Amniotic epithelial cell (primary cell): ENCODE measurements around the gene SARNP.
"Not testable (repeated sequence)": the region's sequence is repeated elsewhere in the genome, so short reads cannot be mapped to it uniquely, and the experiment has no call there.

Experiments
- DNase-seq: peaks from one replicate; pipeline ENCODE4 v3.0.0-alpha.2; 2010; ENCODE audit warnings: low read depth

SARNP gene

DNA sequence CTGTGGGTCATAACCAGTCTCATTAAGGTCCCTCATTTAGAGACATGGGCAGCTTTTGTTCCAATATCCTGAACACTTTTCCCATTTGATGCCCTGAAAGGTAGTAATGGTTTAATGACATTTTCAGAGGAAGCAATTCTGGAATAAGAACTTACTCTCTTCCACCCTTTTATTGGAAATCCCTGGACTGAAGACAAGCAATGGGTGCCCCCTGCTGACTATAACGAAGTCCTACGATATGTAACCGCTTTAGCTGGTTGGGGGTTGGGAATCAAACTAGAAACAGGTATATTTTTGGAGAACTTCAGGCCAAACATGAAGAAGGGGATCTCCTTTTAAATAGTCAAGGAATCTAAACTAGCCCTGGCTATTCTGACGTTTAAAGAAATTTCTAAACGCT, 20.5 kb downstream of the SARNP start:
- DNase-seq: peak; percentile 67

DNA sequence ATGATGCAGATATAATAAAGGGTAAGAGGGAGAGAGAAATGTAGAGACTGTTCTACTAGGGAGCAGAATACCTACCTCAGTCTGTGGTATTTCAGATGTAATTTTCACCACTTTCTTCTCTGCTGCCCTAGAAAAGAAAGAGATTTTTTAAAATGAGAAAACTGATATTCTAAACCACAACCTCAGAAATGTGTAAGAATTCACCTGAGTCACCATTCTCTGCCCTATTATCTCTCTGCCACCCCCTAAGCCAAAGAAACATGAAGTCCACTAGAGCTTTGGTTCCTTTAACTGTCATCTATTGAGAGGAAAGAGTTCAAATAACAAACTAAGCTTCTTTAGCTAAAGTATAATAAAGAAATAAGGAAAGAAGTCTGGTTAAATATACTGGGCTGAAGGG, 21.6 kb downstream of the SARNP start:
- DNase-seq: no peak

DNA sequence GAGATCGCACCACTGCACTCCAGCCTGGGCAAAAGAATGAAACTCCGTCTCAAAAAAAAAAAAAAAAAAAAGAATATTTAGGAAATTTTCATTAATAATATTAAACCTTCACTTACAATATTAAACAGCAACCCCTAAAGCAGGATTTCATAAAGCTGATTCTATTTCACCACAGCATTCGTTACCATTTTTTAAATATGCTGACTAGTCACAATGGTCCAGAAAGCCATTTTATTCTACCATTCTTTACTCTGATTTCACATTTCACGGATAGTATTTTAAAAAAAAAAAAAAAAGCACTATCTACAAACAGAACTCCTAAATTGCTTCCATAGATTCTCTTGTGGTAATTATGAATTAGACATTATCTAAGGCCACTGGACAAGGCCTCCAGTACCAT, 27.6 kb downstream of the SARNP start:
- no peak for DNase-seq

DNA sequence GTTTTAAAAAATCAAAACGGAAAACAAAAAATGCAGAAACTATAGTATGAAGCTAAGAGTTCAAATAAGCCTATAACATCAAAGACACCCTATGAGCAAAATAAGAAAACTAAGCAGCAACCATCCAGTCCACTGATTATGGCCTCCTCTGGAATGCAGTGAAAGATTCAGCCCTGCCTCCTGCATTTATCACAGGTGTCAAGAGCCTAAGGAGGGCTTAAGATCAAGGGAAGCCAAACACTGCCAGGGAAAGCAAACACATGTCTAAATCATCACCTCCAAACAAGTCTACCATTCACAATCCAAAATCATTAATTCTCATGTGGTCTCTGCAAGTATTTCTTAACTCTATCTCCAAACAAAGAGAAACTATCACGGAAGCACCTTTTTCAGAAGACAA, 28.4 kb downstream of the SARNP start:
- DNase-seq: peak; percentile 47

DNA sequence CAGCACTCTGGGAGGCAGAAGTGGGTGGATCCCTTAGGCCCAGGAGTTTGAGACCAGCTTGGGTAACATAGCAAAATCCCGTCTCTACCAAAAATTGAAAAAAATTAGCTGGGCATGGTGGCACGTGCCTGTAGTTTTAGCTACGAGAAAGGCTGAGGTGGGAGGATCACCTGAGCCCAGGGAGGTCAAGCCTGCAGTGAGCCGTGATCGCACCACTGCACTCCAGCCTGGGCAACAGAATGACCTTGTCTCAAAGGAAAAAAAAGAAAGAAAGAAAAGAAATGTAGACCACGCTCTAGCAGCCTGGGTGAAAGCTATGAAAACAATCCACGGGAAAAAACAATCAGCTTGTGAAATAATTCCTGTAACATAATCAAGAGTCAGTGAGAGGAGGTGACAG, 29.0 kb downstream of the SARNP start:
- DNase-seq: no peak

DNA sequence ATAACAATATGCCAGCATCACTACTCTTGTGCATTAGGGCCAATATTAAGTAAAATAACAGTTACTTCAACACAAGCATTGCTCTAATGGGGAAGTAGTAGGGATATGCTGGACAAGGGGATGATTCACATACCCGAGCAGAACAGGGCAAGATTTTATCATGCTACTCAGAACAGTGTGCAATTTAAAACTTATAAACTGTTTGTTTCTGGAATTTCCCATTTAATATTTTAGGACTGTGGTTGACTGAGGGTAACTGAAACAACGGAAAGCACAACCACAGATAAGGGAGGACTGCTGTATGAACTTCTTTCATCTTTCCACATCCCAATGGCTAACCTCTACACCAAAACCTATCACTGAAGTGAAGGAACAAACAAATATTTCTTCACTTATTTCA, 36.8 kb downstream of the SARNP start:
- DNase-seq: peak; percentile 87

DNA sequence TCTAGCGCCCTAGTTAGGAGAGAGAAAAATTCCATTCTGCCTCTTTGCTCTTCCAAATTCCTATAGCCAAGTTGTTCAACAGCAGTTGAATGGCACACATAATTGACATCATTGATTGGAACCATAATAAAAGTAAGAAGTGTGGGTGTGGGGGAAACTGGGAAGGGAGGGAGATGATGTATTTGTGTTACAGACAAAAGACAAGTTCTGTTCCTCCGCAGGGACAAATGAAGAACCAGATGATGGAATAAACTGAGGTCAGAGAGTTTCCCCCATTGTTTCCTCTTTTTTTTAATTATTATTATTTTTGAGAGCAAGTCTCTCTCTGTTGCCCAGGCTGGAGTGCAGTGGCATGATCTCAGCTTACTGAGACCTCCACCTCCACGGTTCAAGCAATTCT, 39.7 kb downstream of the SARNP start:
- no peak for DNase-seq

DNA sequence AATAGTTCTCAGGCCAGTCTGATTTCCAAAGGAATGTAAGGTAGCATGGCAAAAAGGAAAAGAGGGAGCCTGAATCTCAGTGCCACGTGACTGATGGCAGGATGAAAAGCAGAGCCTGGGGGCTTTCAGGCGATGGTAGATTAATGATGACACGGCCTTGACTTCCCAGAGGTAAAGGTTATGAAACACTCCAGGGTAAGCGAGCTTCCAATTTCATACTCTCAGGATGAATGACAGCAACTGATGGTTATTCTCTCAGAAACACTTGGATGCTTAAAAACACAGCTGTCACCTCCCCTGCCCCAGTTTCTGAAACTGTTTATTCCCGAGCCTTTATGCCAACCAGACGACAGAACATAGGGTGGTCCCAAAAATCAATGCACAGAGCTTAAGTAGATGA, 45.8 kb downstream of the SARNP start:
- no peak for DNase-seq

DNA sequence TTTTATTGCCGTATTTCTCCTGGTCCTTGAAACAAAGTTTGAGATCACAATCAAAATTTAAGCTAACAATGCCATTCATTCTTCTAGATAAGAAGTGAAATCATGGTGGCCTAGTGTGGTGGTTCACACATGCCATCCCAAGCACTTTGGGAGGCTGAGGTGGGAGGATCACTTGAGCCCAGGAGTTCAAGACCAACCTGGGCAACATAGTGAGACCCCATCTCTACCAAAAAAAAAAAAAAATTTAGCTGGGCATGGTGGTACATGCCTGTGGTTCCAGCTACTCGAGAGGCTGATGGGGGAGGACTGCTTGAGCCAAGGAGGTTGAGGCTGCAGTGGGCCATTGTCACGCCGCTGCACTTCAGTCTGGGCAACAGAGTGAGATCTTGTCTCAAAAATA, 50.4 kb downstream of the SARNP start:
- DNase-seq: no peak

DNA sequence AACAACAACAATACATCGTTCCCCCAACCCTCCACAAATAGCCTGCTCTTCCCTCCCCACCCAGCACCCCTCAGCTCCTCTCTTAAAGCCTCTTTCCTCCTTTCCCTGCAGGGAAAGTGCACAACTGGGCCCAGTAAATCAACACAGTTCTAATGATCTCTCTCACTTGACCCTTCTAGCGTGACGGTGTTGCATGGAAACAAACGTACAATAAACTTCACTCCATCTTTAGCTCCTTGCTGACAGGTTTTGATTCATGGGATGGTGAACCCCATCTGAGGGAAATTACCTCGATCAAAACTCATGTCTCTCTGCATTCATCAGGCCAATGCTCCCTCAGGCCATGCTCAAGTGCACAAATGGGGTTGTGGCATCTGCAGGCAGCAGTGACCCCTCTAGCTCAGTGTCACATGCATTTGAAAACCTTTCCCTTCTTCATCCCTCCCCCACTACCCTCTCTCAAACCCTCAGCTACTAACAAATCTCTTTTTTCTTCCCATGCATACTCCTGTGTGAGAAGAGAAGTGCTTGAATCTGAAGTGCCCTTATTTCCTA, 51.7 kb downstream of the SARNP start:
- no peak for DNase-seq

DNA sequence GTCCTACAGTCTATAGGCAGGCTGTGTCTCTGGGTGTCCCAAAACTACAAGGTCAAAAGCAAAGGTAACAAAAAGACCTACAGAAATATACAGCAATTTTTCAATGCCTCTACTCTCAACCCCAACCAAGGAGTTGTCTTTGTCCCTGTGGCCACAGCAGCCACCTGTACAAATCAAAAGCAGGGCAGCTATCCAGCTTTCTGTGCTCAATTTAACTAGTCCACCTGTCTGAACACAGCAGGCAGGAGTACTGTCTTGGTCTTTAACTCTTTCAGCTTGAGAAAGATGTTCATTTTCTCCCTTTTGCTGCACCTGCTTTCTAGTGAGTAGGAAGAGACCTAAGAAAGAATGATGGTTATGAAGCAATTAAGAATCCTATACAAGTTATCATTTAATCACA, 54.9 kb downstream of the SARNP start:
- no peak for DNase-seq

DNA sequence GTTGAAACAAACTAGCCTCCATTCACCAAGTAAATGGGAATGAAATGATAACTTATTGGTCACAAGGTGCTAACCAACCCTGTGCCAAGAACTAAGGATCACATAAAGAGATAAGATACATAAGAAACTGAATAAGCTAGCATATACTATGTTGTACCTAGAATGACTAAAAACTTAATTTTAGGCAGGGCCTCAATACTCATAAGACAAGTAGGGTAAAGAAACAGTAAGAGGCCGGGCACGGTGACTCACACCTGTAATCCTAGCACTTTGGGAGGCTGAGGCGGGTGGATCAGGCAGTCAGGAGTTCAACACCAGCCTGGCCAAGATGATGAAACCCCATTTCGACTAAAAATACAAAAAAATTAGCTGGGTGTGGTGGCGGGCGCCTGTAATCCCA, 56.9 kb downstream of the SARNP start:
- no peak for DNase-seq

DNA sequence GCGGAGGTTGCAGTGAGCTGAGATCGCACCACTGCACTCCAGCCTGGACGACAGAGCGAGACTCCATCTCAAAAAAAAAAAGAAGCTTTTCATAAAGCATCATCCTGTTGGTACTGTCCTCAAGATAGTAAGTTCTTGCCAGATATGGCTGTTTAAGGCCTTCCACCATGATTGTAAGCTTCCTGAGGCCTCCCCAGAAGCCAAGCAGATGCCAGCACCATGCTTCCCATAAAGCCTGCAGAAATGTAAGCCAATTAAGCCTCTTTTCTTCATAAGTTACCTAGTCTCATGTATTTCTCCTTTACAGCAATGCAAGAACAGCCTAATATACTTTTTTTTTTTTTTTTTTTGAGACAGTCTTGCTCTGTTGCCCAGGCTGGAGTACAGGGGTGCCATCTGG, 58.9 kb downstream of the SARNP start:
- DNase-seq: not testable (repeated sequence)

DNA sequence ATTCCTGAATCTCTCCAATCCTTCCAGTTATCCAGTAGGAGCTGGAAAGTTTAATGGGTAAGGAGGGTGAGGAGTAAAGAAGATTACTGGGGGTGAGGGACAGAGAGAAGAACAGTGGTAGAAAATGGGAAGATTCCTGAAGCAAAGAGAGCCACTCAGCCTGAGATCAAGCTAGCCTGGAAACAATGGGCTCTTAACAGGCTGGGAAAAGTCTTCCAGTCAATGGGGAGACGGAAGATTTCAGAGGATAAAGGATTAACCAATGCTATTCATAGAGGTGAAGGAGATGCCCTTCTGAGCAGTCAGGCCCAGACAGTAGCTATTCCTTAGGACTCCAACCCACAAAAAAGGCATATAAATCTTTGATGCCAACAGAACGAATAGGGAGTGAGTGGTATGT, 59.8 kb downstream of the SARNP start:
- DNase-seq: no peak

DNA sequence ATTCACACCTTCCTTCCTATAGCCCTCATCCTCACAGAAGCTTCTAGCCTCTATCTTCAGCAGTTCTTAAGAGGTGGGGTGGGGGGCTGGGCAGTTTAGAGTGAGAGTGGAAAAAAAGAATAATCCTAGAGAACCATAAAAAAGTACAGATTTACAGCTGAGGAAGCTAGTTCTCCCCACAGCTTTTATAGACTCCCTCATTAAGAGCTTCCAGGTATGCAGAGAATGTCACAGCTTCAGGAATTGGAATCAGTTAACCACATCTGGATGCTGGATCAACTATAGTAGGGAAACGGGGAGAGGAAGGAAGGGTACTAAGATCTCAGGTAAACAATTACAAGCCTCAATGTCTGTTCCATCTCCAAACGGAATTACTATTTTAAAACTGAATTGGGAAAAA, 62.3 kb downstream of the SARNP start:
- no peak for DNase-seq

DNA sequence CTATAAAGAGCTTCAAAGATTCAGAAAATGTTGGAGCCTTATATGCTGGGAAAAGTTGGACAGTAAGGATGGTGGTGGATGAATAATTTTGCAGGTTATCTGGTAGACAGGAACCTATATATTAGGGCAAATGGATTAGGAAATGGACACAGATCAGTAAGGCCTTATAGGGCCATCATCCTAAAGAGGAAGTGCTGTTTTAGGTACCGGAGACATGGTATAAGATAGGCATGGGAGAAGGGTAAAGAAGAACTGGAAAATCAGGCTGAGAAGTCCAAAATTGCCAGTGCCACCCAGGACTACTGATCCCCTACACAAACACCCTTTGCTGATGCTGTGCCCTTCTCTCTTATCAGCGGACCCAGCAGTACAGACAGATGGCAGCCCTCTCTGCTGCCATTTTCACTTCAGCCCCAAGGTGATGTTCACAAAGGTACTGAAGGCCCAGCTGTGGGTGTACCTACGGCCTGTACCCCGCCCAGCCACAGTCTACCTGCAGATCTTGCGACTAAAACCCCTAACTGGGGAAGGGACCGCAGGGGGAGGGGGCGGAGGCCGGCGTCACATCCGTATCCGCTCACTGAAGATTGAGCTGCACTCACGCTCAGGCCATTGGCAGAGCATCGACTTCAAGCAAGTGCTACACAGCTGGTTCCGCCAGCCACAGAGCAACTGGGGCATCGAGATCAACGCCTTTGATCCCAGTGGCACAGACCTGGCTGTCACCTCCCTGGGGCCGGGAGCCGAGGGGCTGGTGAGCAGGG, 69.1 kb downstream of the SARNP start:
- DNase-seq: no peak

DNA sequence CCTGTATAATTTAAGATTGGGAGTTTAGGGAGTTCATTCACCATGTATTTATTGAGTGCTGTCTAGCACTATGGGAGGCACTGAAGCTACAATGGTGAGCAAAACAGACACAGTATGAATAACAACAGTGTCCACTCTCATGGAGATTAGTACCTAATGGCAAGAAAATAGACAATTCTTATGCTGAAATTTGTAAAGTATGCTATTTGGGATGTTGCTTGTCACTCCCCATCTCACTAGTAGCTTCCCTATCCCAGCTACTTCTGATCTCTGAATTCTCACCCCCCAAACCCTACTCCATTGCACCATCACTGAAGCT, 70.7 kb downstream of the SARNP start:
- DNase-seq: no peak

DNA sequence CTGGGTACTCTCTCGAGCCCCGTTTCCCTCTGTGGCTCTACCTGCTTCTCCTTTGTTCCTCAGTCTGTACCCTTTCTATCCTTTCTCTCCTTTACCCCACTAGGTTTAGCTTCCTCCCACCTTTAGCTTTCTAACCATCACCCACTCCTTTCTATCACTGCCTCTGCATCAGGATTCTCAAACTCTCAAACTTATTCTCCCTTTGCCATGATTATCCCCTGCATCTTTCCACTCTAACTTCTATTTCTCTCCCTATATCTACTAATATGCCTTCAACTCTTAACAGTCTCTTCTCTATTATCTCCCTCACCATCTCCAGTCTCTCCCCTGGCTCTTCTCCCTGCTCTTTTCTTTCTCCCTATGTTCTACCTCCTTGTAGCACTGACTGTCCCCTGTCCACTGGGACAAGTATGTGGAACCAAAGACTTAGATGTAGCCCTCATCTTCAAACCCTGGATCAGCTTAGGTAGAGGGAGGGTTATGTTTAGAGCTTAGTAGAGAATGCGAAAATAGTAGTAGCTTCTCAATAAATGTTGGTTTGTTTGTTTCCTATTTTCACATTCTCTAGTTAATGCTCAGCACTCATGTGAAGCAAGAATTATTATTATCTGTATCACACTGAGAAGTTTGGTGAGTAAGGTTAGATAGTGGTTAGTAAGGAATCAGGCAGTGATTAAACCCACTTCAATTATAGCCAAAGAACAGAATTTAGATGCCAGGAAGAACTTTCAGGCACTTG, 71.2 kb downstream of the SARNP start:
- peak; percentile 80 for DNase-seq

DNA sequence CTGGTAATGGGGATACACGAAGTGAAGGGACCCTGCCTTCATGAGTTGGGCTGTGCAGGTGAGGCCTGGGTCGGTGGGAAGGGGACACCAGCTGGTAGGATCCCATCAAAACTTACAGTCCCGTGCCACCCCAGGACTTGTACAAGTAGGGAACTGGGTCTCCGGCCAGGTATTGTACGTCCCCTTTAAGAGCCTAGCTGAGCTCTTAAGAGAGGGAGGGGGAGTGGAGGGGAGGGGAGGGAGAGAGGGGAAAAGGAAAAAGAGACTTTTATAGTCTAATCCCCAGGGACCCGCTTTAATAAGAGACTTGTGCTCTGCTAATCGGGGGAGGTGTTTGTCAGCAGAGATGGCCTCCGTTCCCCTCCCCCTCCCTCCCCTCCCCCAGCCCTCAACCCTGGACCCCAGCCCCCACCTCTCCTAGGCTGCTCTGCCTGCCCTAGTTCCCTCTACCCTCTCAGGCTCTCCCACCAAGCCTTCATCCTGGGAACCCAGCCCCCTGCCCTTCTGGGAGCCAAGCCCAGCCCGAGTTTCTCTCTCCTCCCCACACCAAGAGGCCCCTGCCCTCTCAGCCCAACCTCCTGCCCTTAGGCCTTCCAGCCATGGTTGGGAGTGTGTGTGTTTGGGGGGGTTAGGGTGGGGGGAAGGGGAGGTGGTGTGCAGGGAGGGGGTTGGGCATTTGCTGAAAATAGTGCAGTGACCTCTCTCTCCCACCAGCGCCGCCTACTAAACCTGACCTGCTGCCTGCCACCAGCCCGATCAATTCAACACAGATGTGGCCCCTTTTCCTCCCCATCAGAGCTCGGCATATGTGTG, 72.0 kb downstream of the SARNP start:
- DNase-seq: no peak

DNA sequence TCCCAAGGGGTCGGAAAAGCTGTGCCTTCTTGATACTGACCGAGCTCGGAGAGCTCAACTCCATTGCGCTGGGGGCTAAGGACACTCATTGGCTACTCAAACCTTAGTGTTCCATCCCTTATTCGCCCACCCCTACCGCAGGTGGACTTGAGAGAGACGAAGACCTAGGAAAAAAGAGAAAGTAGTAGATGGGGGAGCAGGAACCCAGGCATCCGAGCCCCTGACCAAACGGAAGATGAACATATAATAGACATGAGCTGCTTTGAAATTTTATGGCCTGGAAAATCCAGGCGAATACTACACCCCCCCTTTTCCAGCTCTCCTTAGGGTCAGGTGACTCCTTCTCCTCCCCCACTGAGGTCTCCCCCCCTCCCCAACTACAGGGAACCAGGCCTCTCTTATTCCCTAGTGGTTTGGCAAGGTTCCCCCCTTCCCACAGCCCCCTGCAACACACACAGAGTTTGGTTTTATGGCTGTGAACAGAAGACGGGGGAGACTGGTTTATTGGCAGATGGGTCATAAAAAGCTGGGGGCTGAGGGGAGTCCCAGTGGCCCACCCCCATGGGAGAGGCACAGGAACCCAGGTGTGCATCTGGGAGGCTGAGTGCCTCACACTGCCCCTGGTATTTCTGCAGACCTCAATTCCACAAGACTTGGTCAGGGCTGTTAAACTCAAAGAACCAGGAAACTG, 73.0 kb downstream of the SARNP start:
- no peak for DNase-seq

DNA sequence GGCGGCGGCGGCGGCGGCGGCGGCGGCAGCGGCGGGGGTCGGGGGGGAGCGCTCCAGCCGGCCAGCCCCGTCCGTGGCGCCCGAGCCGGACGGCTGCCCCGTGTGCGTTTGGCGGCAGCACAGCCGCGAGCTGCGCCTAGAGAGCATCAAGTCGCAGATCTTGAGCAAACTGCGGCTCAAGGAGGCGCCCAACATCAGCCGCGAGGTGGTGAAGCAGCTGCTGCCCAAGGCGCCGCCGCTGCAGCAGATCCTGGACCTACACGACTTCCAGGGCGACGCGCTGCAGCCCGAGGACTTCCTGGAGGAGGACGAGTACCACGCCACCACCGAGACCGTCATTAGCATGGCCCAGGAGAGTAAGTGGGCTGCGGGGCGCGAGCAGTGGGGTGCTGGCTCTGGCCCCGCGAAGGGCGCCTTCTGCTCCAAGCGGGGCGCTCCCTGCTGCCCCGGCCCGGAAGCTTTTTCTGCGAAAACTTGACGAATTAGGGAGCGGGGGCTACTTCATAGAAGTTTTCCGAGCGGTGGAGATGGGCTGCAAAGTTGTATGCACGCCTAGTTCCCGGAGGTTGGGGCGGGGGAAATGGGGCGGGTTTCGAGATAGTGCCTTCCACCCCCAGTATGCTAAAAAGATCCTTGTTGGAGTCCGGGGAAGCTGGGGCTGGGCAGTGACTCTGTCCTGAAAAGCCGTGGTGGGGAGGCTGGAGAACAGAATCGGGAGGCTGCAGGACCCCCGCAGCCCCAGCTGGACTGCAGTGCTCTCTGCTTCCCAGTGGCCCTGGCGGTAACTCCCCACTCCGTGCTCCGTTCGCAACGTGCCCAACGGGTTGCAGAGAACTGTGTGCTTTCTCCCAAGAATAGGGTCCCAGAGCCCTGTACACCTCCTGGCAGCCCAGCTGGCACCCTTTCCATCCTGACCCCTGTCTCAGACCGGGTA, 73.9 kb downstream of the SARNP start:
- DNase-seq: peak; percentile 68
